Activated CD4-positive, alpha-beta T cell treated with anti-CD3 and anti-CD28 coated beads for 4 hours (primary cell): Measurements from ENCODE around the gene SCGB3A1.

Experiments
- DNase-seq, 2 donors: peaks; one replicate each; pipeline ENCODE4 v3.0.0-alpha.2; 2020

The SCGB3A1 gene

DNA sequence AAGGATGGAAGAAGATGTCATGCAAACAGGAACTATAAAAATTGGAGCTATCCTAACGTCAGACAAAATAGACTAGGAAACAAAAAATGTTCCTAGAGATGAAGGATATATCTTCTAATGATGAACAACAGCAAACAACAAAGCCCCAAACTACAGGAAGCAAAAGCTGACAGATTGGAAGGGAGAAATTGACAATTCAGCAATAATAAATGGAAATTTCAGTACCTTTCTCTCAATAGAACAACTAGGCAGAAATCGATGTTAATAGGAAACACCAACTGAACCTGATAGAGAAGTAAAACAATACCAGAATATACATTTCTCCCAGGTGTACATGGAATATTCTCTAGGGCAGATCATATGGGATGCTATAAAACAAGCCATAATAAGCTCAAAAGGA lies 7.6 kb downstream of the SCGB3A1 start:
- DNase-seq: no peak

GRCh38 chr5:180580681-180581080 lies 10.6 kb downstream of the SCGB3A1 start:
- DNase-seq: no peak

DNA sequence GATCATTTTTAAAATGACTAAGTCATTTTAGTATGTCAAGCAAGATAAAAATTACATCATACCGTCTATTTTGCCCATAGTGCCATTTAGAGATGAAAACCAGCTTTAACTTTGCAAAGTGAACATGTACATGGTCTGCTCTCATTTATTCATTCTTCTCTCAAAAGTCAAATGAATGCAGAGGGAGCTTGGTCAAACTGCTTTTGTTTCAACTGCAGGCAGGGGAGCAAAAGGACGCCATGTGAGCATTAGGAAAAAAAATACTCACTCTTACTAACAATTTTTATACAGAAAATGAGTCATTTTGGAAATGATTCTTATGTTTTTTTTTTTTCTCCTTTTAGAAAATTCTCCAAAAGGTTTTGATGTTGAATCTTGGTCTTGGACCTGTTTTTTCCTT lies 15.7 kb downstream of the SCGB3A1 start:
- no peak for DNase-seq

DNA sequence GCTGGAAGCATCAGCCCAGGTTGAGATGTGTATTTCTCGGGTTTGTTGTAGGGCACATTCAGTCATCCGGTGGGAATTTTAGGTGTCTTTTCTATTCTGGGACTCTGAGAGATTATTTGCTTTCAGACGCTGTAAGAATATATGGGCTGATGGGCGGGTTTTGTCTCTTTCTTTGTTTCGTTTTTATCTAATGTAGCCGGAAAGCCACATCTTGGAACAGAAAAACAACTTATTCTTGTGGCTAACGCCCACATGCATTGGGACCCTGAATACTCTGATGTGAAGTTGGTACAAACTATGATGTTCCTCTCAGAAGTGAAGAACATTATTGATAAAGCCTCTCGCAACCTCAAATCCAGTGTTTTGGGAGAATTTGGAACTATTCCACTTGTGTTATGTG lies 22.4 kb downstream of the SCGB3A1 start:
- no peak for DNase-seq

GRCh38 chr5:180563994-180564393 lies 27.3 kb downstream of the SCGB3A1 start:
- no peak for DNase-seq

- DNase-seq: no peak
Measured at GRCh38 chr5:180558232-180558631, 33.1 kb downstream of the SCGB3A1 start.

- no peak for DNase-seq
Measured at GRCh38 chr5:180557217-180557809, 34.0 kb downstream of the SCGB3A1 start.

- no peak for DNase-seq
Measured at GRCh38 chr5:180555168-180555921, 36.0 kb downstream of the SCGB3A1 start.

- DNase-seq: no peak
Measured at GRCh38 chr5:180553530-180553929, 37.8 kb downstream of the SCGB3A1 start.

- no peak for DNase-seq
Measured at GRCh38 chr5:180548563-180548962, 42.7 kb downstream of the SCGB3A1 start.

- no peak for DNase-seq
Measured at GRCh38 chr5:180545248-180545647, 46.1 kb downstream of the SCGB3A1 start.

GRCh38 chr5:180541710-180542109 lies 49.6 kb downstream of the SCGB3A1 start:
- DNase-seq: no peak
